GM23338 (cell line): Measurements from ENCODE around the gene FHIT.

Experiments
- CREB1 ChIP-seq: fragments of 250-450 bp; sonication (Bioruptor Pico); IDR thresholded peaks from 2 replicates; pipeline ENCODE4 v1.5.0; 2020; ENCODE audit warnings: low read depth, mild to moderate bottlenecking, moderate library complexity
- ETS1 ChIP-seq: IDR thresholded peaks from 2 replicates; pipeline ENCODE4 v1.6.1; 2016; ENCODE audit warnings: antibody characterized with exemption
- EZH2 ChIP-seq: fragments of 200-600 bp; sonication (generic); IDR thresholded peaks from one replicate; pipeline ENCODE4 v1.8.0; 2017; ENCODE audit warnings: antibody characterized with exemption, mild to moderate bottlenecking, low read depth; ENCODE audit not compliant: unreplicated experiment
- EZH2phosphoT487 ChIP-seq: fragments of 200-600 bp; sonication (generic); IDR thresholded peaks from one replicate; pipeline ENCODE4 v1.8.1; 2018; ENCODE audit warnings: antibody characterized with exemption; ENCODE audit not compliant: unreplicated experiment
- JUNB ChIP-seq: IDR thresholded peaks from one replicate; pipeline ENCODE4 v1.6.1; 2016; ENCODE audit warnings: antibody characterized with exemption; ENCODE audit not compliant: unreplicated experiment
- NANOG ChIP-seq: IDR thresholded peaks from 2 replicates; pipeline ENCODE4 v1.6.1; 2016; ENCODE audit warnings: antibody characterized with exemption, borderline replicate concordance
- POLR2AphosphoS5 ChIP-seq: IDR thresholded peaks from 2 replicates; pipeline ENCODE4 v1.6.1; 2016; ENCODE audit warnings: antibody characterized with exemption, low read depth
- REST ChIP-seq: IDR thresholded peaks from one replicate; pipeline ENCODE4 v1.6.1; 2018; ENCODE audit warnings: antibody characterized with exemption; ENCODE audit not compliant: unreplicated experiment
- STAT1 ChIP-seq: IDR thresholded peaks from one replicate; pipeline ENCODE4 v1.6.1; 2016; ENCODE audit warnings: antibody characterized with exemption; ENCODE audit not compliant: unreplicated experiment
- ZNF114 ChIP-seq: fragments of 250-450 bp; sonication (Bioruptor Pico); IDR thresholded peaks from 2 replicates; pipeline ENCODE4 v1.5.0; 2020; ENCODE audit warnings: mild to moderate bottlenecking, moderate library complexity
- ZNF331 ChIP-seq: fragments of 250-450 bp; sonication (Bioruptor Pico); IDR thresholded peaks from 2 replicates; pipeline ENCODE4 v1.5.0; 2020; ENCODE audit warnings: low read depth, mild to moderate bottlenecking, moderate library complexity
- TF ChIP-seq, protein P1 (sequence below), 2 experiments: fragments of 200-600 bp in 1 of 2; sonication (generic) in 1 of 2; conservative IDR thresholded peaks; 2 replicates each; pipeline versions ENCODE4 v1.5.1 to v1.6.1; 2016 to 2017; ENCODE audit warnings: antibody characterized with exemption in 2 of 2, low read depth in 2 of 2, mild to moderate bottlenecking in 2 of 2, moderate library complexity in 1 of 2
- TF ChIP-seq, protein P2 (sequence below): fragments of 250-450 bp; sonication (Bioruptor Pico); IDR thresholded peaks from 2 replicates; pipeline ENCODE4 v1.5.0; 2020; ENCODE audit warnings: mild to moderate bottlenecking, moderate library complexity

GRCh38 chr3:60657972-60658371, 593.3 kb downstream of the FHIT start:
- TF ChIP-seq, protein P1, sequence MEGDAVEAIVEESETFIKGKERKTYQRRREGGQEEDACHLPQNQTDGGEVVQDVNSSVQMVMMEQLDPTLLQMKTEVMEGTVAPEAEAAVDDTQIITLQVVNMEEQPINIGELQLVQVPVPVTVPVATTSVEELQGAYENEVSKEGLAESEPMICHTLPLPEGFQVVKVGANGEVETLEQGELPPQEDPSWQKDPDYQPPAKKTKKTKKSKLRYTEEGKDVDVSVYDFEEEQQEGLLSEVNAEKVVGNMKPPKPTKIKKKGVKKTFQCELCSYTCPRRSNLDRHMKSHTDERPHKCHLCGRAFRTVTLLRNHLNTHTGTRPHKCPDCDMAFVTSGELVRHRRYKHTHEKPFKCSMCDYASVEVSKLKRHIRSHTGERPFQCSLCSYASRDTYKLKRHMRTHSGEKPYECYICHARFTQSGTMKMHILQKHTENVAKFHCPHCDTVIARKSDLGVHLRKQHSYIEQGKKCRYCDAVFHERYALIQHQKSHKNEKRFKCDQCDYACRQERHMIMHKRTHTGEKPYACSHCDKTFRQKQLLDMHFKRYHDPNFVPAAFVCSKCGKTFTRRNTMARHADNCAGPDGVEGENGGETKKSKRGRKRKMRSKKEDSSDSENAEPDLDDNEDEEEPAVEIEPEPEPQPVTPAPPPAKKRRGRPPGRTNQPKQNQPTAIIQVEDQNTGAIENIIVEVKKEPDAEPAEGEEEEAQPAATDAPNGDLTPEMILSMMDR (conservative IDR thresholded peaks at IDR 0.05; ENCODE audit: low read depth in 2 of 2): no peak
- TF ChIP-seq POLR2AphosphoS5: no peak
- TF ChIP-seq ETS1: no peak
- TF ChIP-seq, protein P2, sequence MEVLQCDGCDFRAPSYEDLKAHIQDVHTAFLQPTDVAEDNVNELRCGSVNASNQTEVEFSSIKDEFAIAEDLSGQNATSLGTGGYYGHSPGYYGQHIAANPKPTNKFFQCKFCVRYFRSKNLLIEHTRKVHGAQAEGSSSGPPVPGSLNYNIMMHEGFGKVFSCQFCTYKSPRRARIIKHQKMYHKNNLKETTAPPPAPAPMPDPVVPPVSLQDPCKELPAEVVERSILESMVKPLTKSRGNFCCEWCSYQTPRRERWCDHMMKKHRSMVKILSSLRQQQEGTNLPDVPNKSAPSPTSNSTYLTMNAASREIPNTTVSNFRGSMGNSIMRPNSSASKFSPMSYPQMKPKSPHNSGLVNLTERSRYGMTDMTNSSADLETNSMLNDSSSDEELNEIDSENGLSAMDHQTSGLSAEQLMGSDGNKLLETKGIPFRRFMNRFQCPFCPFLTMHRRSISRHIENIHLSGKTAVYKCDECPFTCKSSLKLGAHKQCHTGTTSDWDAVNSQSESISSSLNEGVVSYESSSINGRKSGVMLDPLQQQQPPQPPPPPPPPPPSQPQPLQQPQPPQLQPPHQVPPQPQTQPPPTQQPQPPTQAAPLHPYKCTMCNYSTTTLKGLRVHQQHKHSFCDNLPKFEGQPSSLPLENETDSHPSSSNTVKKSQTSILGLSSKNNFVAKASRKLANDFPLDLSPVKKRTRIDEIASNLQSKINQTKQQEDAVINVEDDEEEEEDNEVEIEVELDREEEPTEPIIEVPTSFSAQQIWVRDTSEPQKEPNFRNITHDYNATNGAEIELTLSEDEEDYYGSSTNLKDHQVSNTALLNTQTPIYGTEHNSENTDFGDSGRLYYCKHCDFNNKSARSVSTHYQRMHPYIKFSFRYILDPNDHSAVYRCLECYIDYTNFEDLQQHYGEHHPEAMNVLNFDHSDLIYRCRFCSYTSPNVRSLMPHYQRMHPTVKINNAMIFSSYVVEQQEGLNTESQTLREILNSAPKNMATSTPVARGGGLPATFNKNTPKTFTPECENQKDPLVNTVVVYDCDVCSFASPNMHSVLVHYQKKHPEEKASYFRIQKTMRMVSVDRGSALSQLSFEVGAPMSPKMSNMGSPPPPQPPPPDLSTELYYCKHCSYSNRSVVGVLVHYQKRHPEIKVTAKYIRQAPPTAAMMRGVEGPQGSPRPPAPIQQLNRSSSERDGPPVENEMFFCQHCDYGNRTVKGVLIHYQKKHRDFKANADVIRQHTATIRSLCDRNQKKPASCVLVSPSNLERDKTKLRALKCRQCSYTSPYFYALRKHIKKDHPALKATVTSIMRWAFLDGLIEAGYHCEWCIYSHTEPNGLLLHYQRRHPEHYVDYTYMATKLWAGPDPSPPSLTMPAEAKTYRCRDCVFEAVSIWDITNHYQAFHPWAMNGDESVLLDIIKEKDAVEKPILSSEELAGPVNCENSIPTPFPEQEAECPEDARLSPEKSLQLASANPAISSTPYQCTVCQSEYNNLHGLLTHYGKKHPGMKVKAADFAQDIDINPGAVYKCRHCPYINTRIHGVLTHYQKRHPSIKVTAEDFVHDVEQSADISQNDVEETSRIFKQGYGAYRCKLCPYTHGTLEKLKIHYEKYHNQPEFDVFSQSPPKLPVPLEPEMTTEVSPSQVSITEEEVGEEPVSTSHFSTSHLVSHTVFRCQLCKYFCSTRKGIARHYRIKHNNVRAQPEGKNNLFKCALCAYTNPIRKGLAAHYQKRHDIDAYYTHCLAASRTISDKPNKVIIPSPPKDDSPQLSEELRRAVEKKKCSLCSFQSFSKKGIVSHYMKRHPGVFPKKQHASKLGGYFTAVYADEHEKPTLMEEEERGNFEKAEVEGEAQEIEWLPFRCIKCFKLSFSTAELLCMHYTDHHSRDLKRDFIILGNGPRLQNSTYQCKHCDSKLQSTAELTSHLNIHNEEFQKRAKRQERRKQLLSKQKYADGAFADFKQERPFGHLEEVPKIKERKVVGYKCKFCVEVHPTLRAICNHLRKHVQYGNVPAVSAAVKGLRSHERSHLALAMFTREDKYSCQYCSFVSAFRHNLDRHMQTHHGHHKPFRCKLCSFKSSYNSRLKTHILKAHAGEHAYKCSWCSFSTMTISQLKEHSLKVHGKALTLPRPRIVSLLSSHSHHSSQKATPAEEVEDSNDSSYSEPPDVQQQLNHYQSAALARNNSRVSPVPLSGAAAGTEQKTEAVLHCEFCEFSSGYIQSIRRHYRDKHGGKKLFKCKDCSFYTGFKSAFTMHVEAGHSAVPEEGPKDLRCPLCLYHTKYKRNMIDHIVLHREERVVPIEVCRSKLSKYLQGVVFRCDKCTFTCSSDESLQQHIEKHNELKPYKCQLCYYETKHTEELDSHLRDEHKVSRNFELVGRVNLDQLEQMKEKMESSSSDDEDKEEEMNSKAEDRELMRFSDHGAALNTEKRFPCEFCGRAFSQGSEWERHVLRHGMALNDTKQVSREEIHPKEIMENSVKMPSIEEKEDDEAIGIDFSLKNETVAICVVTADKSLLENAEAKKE (CRISPR knock-in tag): no peak
- no peak for TF ChIP-seq ZNF114 (CRISPR knock-in tag)
- no peak for TF ChIP-seq REST
- no peak for TF ChIP-seq EZH2
- TF ChIP-seq JUNB: no peak
- TF ChIP-seq EZH2phosphoT487: no peak
- no peak for TF ChIP-seq CREB1 (CRISPR knock-in tag)
- no peak for TF ChIP-seq STAT1
- no peak for TF ChIP-seq ZNF331 (CRISPR knock-in tag)
- TF ChIP-seq NANOG: no peak
